ENCODE measurements around the gene GLRX5. TPM values are rescaled to one million over a fixed set of nuclear protein-coding genes. Genes with fewer than 3 reads are reported as not detected.

GLRX5 gene
- total RNA-seq, 1 donor from 2014 or later, result 59.4 TPM

- no peaks in the 10 kb centered on the region for H3K4me1 Mint-ChIP-seq (ENCODE audit: unreplicated experiment)
- peaks cover 20% of the 10 kb centered on the region for H3K36me3 Mint-ChIP-seq
- no peak for DNase-seq (ENCODE audit: extremely low spot score, unreplicated experiment)
- no peak overlapping the region for H3K4me3 Mint-ChIP-seq
- H3K9me3 Mint-ChIP-seq, result peaks cover 4% of the 10 kb centered on the region
- no peaks in the 10 kb centered on the region for H3K27me3 Mint-ChIP-seq
- no peak overlapping the region for H3K27ac Mint-ChIP-seq
- TF ChIP-seq CTCF (conservative IDR thresholded peaks at IDR 0.05), result no peak
These were observed 16.6 kb downstream of the GLRX5 start for GRCh38 chr14:95551435-95551834.

GRCh38 chr14:95553141-95553540 lies 18.3 kb downstream of the GLRX5 start:
- Mint-ChIP-seq H3K9me3 (peaks cover 4% of the 10 kb centered on the region), H3K4me3 (no peak overlapping the region), H3K27me3 (no peaks in the 10 kb centered on the region), H3K4me1 (ENCODE audit: unreplicated experiment) (no peaks in the 10 kb centered on the region), H3K36me3 (peaks cover 16% of the 10 kb centered on the region), H3K27ac (no peak overlapping the region)
- TF ChIP-seq CTCF (conservative IDR thresholded peaks at IDR 0.05), result no peak
- no peak for DNase-seq (ENCODE audit: extremely low spot score, unreplicated experiment)

- no peak for TF ChIP-seq CTCF (conservative IDR thresholded peaks at IDR 0.05)
- DNase-seq (ENCODE audit: extremely low spot score, unreplicated experiment), result no peak
- Mint-ChIP-seq H3K9me3 (peaks cover 4% of the 10 kb centered on the region), H3K4me1 (ENCODE audit: unreplicated experiment) (no peaks in the 10 kb centered on the region), H3K27ac (no peak overlapping the region), H3K36me3 (peaks cover 5% of the 10 kb centered on the region), H3K27me3 (no peaks in the 10 kb centered on the region), H3K4me3 (no peak overlapping the region)
These were observed 20.2 kb downstream of the GLRX5 start for GRCh38 chr14:95555053-95555452.

GRCh38 chr14:95557291-95557690 lies 22.4 kb downstream of the GLRX5 start:
- H3K27me3 Mint-ChIP-seq, result peaks cover 7% of the 10 kb centered on the region
- H3K27ac Mint-ChIP-seq, result no peak overlapping the region
- no peak for DNase-seq (ENCODE audit: extremely low spot score, unreplicated experiment)
- no peaks in the 10 kb centered on the region for H3K9me3 Mint-ChIP-seq
- H3K4me1 Mint-ChIP-seq (ENCODE audit: unreplicated experiment), result peaks cover 4% of the 10 kb centered on the region
- H3K36me3 Mint-ChIP-seq, result no peaks in the 10 kb centered on the region
- H3K4me3 Mint-ChIP-seq, result no peak overlapping the region
- no peak for TF ChIP-seq CTCF (conservative IDR thresholded peaks at IDR 0.05)

- H3K36me3 Mint-ChIP-seq, result no peaks in the 10 kb centered on the region
- H3K4me1 Mint-ChIP-seq (ENCODE audit: unreplicated experiment), result peaks cover 4% of the 10 kb centered on the region
- DNase-seq (ENCODE audit: extremely low spot score, unreplicated experiment), result no peak
- no peaks in the 10 kb centered on the region for H3K9me3 Mint-ChIP-seq
- H3K4me3 Mint-ChIP-seq, result no peak overlapping the region
- no peak for TF ChIP-seq CTCF (conservative IDR thresholded peaks at IDR 0.05)
- H3K27ac Mint-ChIP-seq, result no peak overlapping the region
- H3K27me3 Mint-ChIP-seq, result peaks cover 7% of the 10 kb centered on the region
These were observed 23.0 kb downstream of the GLRX5 start for GRCh38 chr14:95557832-95558231.

GRCh38 chr14:95559203-95559602 lies 24.4 kb downstream of the GLRX5 start:
- peaks cover 4% of the 10 kb centered on the region for H3K4me1 Mint-ChIP-seq (ENCODE audit: unreplicated experiment)
- TF ChIP-seq CTCF (conservative IDR thresholded peaks at IDR 0.05), result no peak
- H3K27me3 Mint-ChIP-seq, result peaks cover 7% of the 10 kb centered on the region

More at GRCh38 chr14:95559203-95559602, 24.4 kb downstream of the GLRX5 start:
- no peak overlapping the region for H3K27ac Mint-ChIP-seq
- no peaks in the 10 kb centered on the region for H3K36me3 Mint-ChIP-seq
- H3K4me3 Mint-ChIP-seq, result no peak overlapping the region
- no peak for DNase-seq (ENCODE audit: extremely low spot score, unreplicated experiment)
- no peaks in the 10 kb centered on the region for H3K9me3 Mint-ChIP-seq

All from type B pancreatic cell (in vitro differentiated cells).